WTC11 (cell line): ENCODE results near the gene HSDL1. TPM values are rescaled to one million over a fixed set of nuclear protein-coding genes. Genes with fewer than 3 reads are reported as not detected.

Source experiments
- ATAC-seq: fragments of 200-7000 bp; cut with Tn5 transposase; 2 replicates; pipeline ENCODE4 v1.10.0; 2021; ENCODE audit warnings: mild to moderate bottlenecking, moderate library complexity
- CTCF ChIA-PET: fragments of 300-600 bp; sonication (Branson Sonifier 250); formaldehyde crosslinking; loops from one replicate; lab custom pipeline; 2021; ENCODE audit warnings: antibody characterized with exemption; lab: Charles Lee
- POLR2A ChIA-PET: fragments of 350-600 bp; sonication (Branson Sonifier 250); formaldehyde crosslinking; loops from one replicate; lab custom pipeline; 2021; ENCODE audit warnings: antibody characterized with exemption; lab: Charles Lee
- DNase-seq: peaks from one replicate; pipeline ENCODE4 v3.0.0; 2021; ENCODE audit warnings: low spot score
- H3K27ac Mint-ChIP-seq: 2 replicates; pipeline ENCODE4 v1.8.0; 2021; ENCODE audit warnings: mixed read lengths
- H3K27me3 Mint-ChIP-seq: 2 replicates; pipeline ENCODE4 v1.8.0; 2021; ENCODE audit warnings: low read depth, mild to moderate bottlenecking, moderate library complexity, mixed read lengths
- H3K36me3 Mint-ChIP-seq: 2 replicates; pipeline ENCODE4 v1.8.0; 2021; ENCODE audit warnings: mixed read lengths
- H3K4me1 Mint-ChIP-seq: 2 replicates; pipeline ENCODE4 v1.8.0; 2022; ENCODE audit warnings: mixed read lengths
- H3K4me3 Mint-ChIP-seq: 2 replicates; pipeline ENCODE4 v1.8.0; 2021; ENCODE audit warnings: mild to moderate bottlenecking, moderate library complexity, mixed read lengths
- H3K9me3 Mint-ChIP-seq: 2 replicates; pipeline ENCODE4 v1.8.0; 2021; ENCODE audit warnings: mixed read lengths
- AR ChIP-seq: fragments of 250-450 bp; sonication (Bioruptor Pico); IDR thresholded peaks from 2 replicates; pipeline ENCODE4 v1.9.0; 2021; ENCODE audit warnings: mild to moderate bottlenecking
- ATF2 ChIP-seq: sonication (generic); formaldehyde crosslinking; IDR thresholded peaks from 2 replicates; pipeline ENCODE4 v1.8.1; 2022; ENCODE audit warnings: low read depth, missing genetic modification reagents, borderline replicate concordance
- CBFB ChIP-seq: sonication (generic); formaldehyde crosslinking; IDR thresholded peaks from 2 replicates; pipeline ENCODE4 v1.8.1; 2022; ENCODE audit warnings: mild to moderate bottlenecking, low read depth, missing genetic modification reagents
- E2F5 ChIP-seq: sonication (generic); formaldehyde crosslinking; IDR thresholded peaks from 2 replicates; pipeline ENCODE4 v1.8.1; 2022; ENCODE audit warnings: mild to moderate bottlenecking, moderate library complexity, missing genetic modification reagents
- EMX1 ChIP-seq: fragments of 250-450 bp; sonication (Bioruptor Pico); IDR thresholded peaks from 2 replicates; pipeline ENCODE4 v1.8.0; 2021; ENCODE audit warnings: mild to moderate bottlenecking
- GABPB1 ChIP-seq: sonication (generic); formaldehyde crosslinking; IDR thresholded peaks from 2 replicates; pipeline ENCODE4 v1.8.1; 2023; ENCODE audit warnings: mild to moderate bottlenecking, missing genetic modification reagents
- JAZF1 ChIP-seq: fragments of 250-450 bp; sonication (Bioruptor Pico); IDR thresholded peaks from 2 replicates; pipeline ENCODE4 v1.9.0; 2021; ENCODE audit warnings: moderate library complexity, mild to moderate bottlenecking, inconsistent platforms
- NFE2L1 ChIP-seq: sonication (generic); formaldehyde crosslinking; IDR thresholded peaks from 2 replicates; pipeline ENCODE4 v1.8.1; 2023; ENCODE audit warnings: missing genetic modification reagents
- NR3C1 ChIP-seq: sonication (generic); formaldehyde crosslinking; conservative IDR thresholded peaks from 2 replicates; pipeline ENCODE4 v1.8.1; 2023; ENCODE audit warnings: low read depth, mild to moderate bottlenecking, missing genetic modification reagents
- SMAD3 ChIP-seq: sonication (generic); formaldehyde crosslinking; IDR thresholded peaks from 2 replicates; pipeline ENCODE4 v1.8.0; 2022; ENCODE audit warnings: missing genetic modification reagents, mild to moderate bottlenecking, borderline replicate concordance
- SOX15 ChIP-seq: fragments of 250-450 bp; sonication (Bioruptor Pico); IDR thresholded peaks from 2 replicates; pipeline ENCODE4 v1.9.0; 2021; ENCODE audit warnings: mild to moderate bottlenecking
- TCF7 ChIP-seq: sonication (generic); formaldehyde crosslinking; IDR thresholded peaks from 2 replicates; pipeline ENCODE4 v1.8.0; 2022; ENCODE audit warnings: mild to moderate bottlenecking, low read depth, missing genetic modification reagents, moderate library complexity
- ZNF121 ChIP-seq: sonication (generic); formaldehyde crosslinking; IDR thresholded peaks from 2 replicates; pipeline ENCODE4 v1.8.0; 2023; ENCODE audit warnings: missing genetic modification reagents
- total RNA-seq: library from RNA; stranded (reverse); gene quantifications from 3 replicates; pipeline ENCODE4 v1.2.3, GENCODE V29; 2021
- TF ChIP-seq, protein P1 (sequence below): sonication (generic); formaldehyde crosslinking; IDR thresholded peaks from 2 replicates; pipeline ENCODE4 v1.8.0; 2022; ENCODE audit warnings: mild to moderate bottlenecking, missing genetic modification reagents
- TF ChIP-seq, protein P2 (sequence below): sonication (generic); formaldehyde crosslinking; conservative IDR thresholded peaks from 2 replicates; pipeline ENCODE4 v1.8.1; 2023; ENCODE audit warnings: mild to moderate bottlenecking, low read depth, missing genetic modification reagents, moderate library complexity
- TF ChIP-seq, protein P3 (sequence below): sonication (generic); formaldehyde crosslinking; IDR thresholded peaks from 2 replicates; pipeline ENCODE4 v1.8.0; 2022; ENCODE audit warnings: missing genetic modification reagents

Gene HSDL1
- total RNA-seq, 1 experiment from 2014 or later = 48.6 TPM

DNA sequence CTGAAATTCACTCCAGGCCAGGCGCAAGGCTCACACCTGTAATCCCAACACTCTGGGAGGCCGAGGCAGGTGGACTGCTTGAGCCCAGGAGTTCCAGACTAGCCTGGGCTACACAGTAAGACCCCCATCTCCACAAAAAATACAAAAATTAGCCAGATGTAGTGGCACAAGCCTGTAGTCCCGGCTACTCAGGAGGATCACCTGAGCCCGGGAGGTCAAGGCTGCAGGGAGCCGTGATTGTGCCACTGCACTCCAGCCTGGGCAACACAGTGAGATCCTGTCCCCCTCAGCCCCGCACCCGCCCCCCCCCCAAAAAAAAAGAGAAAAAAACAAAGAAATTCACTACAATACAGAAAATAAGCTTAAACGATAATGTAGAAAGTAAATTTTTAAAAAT lies 59.7 kb downstream of the HSDL1 start:
- no peak overlapping the region for H3K4me3 Mint-ChIP-seq
- no peak for ATAC-seq
- CTCF ChIA-PET = interaction anchor here (0.7 to 4.3 kb wide), 32 partner anchors 10 to 397 kb away, joined by 3 to 28 read pairs (median 4); partner anchors contain the start of genes DNAAF1, HSDL1, MBTPS1 and OSGIN1
- no peak overlapping the region for H3K27ac Mint-ChIP-seq
- no peaks in the 10 kb centered on the region for H3K9me3 Mint-ChIP-seq
- no peaks in the 10 kb centered on the region for H3K4me1 Mint-ChIP-seq
- peaks cover 53% of the 10 kb centered on the region for H3K36me3 Mint-ChIP-seq
- no peak for TF ChIP-seq SOX15 (CRISPR knock-in tag)
- TF ChIP-seq JAZF1 (CRISPR knock-in tag) = no peak
- no peak for TF ChIP-seq CBFB (CRISPR knock-in tag)
- no peak for TF ChIP-seq NFE2L1
- TF ChIP-seq ZNF121 (CRISPR knock-in tag) = no peak
- TF ChIP-seq GABPB1 (CRISPR knock-in tag) = no peak
- TF ChIP-seq SMAD3 (CRISPR knock-in tag) = no peak
- TF ChIP-seq, protein P1, sequence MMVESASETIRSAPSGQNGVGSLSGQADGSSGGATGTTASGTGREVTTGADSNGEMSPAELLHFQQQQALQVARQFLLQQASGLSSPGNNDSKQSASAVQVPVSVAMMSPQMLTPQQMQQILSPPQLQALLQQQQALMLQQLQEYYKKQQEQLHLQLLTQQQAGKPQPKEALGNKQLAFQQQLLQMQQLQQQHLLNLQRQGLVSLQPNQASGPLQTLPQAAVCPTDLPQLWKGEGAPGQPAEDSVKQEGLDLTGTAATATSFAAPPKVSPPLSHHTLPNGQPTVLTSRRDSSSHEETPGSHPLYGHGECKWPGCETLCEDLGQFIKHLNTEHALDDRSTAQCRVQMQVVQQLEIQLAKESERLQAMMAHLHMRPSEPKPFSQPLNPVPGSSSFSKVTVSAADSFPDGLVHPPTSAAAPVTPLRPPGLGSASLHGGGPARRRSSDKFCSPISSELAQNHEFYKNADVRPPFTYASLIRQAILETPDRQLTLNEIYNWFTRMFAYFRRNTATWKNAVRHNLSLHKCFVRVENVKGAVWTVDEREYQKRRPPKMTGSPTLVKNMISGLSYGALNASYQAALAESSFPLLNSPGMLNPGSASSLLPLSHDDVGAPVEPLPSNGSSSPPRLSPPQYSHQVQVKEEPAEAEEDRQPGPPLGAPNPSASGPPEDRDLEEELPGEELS (CRISPR knock-in tag) = no peak
- TF ChIP-seq, protein P2, sequence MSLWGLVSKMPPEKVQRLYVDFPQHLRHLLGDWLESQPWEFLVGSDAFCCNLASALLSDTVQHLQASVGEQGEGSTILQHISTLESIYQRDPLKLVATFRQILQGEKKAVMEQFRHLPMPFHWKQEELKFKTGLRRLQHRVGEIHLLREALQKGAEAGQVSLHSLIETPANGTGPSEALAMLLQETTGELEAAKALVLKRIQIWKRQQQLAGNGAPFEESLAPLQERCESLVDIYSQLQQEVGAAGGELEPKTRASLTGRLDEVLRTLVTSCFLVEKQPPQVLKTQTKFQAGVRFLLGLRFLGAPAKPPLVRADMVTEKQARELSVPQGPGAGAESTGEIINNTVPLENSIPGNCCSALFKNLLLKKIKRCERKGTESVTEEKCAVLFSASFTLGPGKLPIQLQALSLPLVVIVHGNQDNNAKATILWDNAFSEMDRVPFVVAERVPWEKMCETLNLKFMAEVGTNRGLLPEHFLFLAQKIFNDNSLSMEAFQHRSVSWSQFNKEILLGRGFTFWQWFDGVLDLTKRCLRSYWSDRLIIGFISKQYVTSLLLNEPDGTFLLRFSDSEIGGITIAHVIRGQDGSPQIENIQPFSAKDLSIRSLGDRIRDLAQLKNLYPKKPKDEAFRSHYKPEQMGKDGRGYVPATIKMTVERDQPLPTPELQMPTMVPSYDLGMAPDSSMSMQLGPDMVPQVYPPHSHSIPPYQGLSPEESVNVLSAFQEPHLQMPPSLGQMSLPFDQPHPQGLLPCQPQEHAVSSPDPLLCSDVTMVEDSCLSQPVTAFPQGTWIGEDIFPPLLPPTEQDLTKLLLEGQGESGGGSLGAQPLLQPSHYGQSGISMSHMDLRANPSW = no peak
- no peak for TF ChIP-seq TCF7 (CRISPR knock-in tag)
- no peak for TF ChIP-seq E2F5 (CRISPR knock-in tag)
- no peak for TF ChIP-seq NR3C1 (CRISPR knock-in tag)
- no peak for TF ChIP-seq EMX1 (CRISPR knock-in tag)
- TF ChIP-seq, protein P3, sequence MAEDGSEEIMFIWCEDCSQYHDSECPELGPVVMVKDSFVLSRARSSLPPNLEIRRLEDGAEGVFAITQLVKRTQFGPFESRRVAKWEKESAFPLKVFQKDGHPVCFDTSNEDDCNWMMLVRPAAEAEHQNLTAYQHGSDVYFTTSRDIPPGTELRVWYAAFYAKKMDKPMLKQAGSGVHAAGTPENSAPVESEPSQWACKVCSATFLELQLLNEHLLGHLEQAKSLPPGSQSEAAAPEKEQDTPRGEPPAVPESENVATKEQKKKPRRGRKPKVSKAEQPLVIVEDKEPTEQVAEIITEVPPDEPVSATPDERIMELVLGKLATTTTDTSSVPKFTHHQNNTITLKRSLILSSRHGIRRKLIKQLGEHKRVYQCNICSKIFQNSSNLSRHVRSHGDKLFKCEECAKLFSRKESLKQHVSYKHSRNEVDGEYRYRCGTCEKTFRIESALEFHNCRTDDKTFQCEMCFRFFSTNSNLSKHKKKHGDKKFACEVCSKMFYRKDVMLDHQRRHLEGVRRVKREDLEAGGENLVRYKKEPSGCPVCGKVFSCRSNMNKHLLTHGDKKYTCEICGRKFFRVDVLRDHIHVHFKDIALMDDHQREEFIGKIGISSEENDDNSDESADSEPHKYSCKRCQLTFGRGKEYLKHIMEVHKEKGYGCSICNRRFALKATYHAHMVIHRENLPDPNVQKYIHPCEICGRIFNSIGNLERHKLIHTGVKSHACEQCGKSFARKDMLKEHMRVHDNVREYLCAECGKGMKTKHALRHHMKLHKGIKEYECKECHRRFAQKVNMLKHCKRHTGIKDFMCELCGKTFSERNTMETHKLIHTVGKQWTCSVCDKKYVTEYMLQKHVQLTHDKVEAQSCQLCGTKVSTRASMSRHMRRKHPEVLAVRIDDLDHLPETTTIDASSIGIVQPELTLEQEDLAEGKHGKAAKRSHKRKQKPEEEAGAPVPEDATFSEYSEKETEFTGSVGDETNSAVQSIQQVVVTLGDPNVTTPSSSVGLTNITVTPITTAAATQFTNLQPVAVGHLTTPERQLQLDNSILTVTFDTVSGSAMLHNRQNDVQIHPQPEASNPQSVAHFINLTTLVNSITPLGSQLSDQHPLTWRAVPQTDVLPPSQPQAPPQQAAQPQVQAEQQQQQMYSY (CRISPR knock-in tag) = no peak
- no peak for TF ChIP-seq ATF2 (CRISPR knock-in tag)
- no peak for TF ChIP-seq AR (CRISPR knock-in tag)
- TF ChIP-seq, all 79 proteins: peak for 0
- POLR2A ChIA-PET = no interaction called here
- no peak for DNase-seq
- H3K27me3 Mint-ChIP-seq = no peaks in the 10 kb centered on the region
